ENCODE measurements around the gene SRPK2.

SRPK2 gene

DNA sequence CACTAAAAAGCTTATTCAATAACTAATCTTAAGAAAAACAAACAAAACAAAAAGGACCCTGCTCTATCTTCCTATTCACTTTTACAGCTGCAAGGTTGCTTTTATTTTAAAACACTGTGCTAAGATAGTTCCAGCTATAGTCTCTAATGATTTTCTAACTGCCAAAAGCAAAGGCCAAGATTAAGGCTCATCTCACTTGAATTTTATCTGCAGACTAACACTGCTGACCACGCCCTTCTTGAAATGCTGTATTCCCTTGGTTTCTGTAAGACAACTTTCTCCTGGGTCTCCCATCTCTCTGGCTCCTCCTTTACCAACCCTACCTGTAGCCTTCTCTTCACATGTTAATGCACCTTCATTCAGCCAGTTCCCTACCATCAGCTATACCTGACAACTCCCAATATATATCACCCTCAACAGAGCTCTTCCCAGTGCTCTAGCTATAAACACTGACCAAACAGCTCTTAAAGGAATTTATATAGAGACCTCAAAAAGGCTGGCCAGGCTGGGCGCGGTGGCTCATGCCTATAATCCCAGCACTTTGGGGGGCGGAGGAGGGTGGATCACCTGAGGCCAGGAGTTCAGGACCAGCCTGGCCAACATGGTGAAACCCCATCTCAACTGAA, 11.7 kb downstream of the SRPK2 start:
- Histone ChIP-seq H3K27ac (no peak overlapping the region), H3K27me3 (ENCODE audit: control insufficient read depth, insufficient read depth, low read length) (no peaks in the 10 kb centered on the region), H3K36me3 (ENCODE audit: control insufficient read depth, insufficient read depth, low read length) (no peaks in the 10 kb centered on the region), H3K4me3 (ENCODE audit: low read depth, low read length) (no peak overlapping the region), H3K9me3 (ENCODE audit: control insufficient read depth, low read length) (no peaks in the 10 kb centered on the region), H3K4me2 (ENCODE audit: low read length) (no peak overlapping the region), H2AFZ (no peak overlapping the region), H3K4me1 (no peaks in the 10 kb centered on the region), H3K9ac (no peak overlapping the region), H3K79me2 (peaks cover 63% of the 10 kb centered on the region)
- TF ChIP-seq, protein P1, sequence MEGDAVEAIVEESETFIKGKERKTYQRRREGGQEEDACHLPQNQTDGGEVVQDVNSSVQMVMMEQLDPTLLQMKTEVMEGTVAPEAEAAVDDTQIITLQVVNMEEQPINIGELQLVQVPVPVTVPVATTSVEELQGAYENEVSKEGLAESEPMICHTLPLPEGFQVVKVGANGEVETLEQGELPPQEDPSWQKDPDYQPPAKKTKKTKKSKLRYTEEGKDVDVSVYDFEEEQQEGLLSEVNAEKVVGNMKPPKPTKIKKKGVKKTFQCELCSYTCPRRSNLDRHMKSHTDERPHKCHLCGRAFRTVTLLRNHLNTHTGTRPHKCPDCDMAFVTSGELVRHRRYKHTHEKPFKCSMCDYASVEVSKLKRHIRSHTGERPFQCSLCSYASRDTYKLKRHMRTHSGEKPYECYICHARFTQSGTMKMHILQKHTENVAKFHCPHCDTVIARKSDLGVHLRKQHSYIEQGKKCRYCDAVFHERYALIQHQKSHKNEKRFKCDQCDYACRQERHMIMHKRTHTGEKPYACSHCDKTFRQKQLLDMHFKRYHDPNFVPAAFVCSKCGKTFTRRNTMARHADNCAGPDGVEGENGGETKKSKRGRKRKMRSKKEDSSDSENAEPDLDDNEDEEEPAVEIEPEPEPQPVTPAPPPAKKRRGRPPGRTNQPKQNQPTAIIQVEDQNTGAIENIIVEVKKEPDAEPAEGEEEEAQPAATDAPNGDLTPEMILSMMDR (IDR thresholded peaks at IDR 0.05): no peak

DNA sequence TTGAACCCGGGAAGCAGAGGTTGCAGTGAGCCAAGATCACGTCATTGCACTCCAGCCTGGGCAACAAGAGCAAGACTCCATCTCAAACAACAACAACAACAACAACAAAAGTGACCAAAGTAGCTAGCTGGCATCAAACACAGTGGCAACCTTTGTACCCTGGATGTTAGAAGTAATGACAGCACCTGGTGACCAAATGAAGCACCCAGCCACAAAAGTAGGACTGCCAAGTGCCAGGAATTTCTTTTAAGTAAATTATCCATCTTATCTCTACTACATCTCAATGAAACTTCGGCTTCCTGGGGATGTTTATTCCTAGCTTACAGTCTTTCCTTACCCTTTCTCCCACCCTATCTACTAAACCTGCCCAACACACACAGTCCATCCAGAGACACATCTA, 18.8 kb downstream of the SRPK2 start:
- TF ChIP-seq, protein P1 (IDR thresholded peaks at IDR 0.05): no peak
- Histone ChIP-seq H3K4me3 (ENCODE audit: low read depth, low read length) (no peak overlapping the region), H3K9me3 (ENCODE audit: control insufficient read depth, low read length) (no peaks in the 10 kb centered on the region), H2AFZ (no peak overlapping the region), H3K4me1 (peaks cover 2% of the 10 kb centered on the region), H3K79me2 (peaks cover 31% of the 10 kb centered on the region), H3K36me3 (ENCODE audit: control insufficient read depth, insufficient read depth, low read length) (no peaks in the 10 kb centered on the region), H3K27ac (no peak overlapping the region), H3K4me2 (ENCODE audit: low read length) (no peak overlapping the region), H3K27me3 (ENCODE audit: control insufficient read depth, insufficient read depth, low read length) (no peaks in the 10 kb centered on the region), H3K9ac (no peak overlapping the region)

DNA sequence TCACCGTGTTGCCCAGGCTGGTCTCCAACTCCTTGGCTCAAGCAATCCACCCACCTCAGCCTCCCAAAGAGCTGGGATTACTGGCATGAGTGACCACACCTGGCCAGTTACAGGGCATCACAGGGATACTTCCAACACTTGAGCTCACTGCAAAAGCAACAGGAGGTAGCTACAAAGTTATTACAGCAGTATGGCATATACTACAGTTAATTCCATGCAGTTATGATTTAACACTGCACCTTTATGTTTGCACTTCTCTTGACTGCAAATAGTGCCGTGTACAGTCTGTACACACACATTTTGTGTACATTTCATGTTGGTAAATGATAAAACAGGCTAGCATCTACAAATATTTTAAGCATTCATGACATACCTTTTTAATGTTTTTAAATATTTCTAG, 21.3 kb downstream of the SRPK2 start:
- Histone ChIP-seq H3K4me1 (peaks cover 2% of the 10 kb centered on the region), H3K27me3 (ENCODE audit: control insufficient read depth, insufficient read depth, low read length) (no peaks in the 10 kb centered on the region), H3K9me3 (ENCODE audit: control insufficient read depth, low read length) (no peaks in the 10 kb centered on the region), H3K4me3 (ENCODE audit: low read depth, low read length) (no peak overlapping the region), H2AFZ (no peak overlapping the region), H3K4me2 (ENCODE audit: low read length) (no peak overlapping the region), H3K36me3 (ENCODE audit: control insufficient read depth, insufficient read depth, low read length) (no peaks in the 10 kb centered on the region), H3K79me2 (peaks cover 28% of the 10 kb centered on the region), H3K9ac (no peak overlapping the region), H3K27ac (no peak overlapping the region)
- TF ChIP-seq, protein P1 (IDR thresholded peaks at IDR 0.05): no peak

DNA sequence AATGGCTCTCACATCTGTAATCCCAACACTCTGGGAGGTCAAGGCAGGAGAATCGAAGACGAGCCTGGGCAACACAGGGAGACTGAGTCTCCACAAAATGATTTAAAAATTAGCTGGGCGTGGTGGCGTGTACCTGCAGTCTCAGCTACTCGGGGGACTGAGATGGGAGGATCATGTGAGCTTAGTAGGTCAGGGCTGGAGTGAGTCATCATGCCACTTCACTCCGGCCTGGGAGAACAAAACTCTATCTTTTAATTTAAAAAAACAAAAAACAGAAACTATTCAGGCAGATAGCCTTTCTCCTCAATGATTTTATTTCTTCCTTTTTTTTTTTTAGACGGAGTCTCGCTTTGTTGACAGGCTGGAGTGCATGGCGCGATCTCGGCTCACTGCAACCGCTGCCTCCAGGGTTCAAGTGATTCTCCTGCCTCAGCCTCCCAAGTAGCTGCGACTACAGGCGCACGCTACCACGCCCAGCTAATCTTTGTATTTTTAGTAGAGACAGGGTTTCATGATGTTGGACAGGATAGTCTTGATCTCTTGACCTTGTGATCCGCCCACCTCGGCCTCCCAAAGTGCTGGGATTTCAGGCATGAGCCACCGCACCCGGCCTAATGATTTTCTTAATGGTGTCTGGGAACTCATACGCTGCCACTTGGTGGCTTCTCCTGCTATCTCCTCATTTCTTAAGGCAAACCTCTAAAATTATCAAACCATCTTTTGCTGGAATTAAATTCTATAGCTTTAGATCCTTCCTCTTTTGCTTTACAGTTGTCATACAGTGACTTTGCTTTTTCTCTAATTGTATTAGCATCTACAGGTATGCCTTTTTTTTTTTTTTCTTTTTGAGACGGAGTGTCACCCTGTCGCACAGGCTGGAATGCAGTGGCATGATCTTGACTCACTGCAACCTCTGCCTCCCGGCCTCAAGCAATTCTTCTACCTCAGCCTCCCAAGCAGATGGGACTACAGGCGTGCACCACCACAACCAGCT, 22.9 kb downstream of the SRPK2 start:
- no peak overlapping the region for H3K4me3 ChIP-seq (ENCODE audit: low read depth, low read length)
- no peak overlapping the region for H2AFZ ChIP-seq
- peaks cover 2% of the 10 kb centered on the region for H3K4me1 ChIP-seq
- peaks cover 31% of the 10 kb centered on the region for H3K79me2 ChIP-seq
- H3K9me3 ChIP-seq (ENCODE audit: control insufficient read depth, low read length): no peaks in the 10 kb centered on the region
- H3K9ac ChIP-seq: no peak overlapping the region
- H3K4me2 ChIP-seq (ENCODE audit: low read length): no peak overlapping the region
- no peaks in the 10 kb centered on the region for H3K27me3 ChIP-seq (ENCODE audit: control insufficient read depth, insufficient read depth, low read length)
- TF ChIP-seq, protein P1 (IDR thresholded peaks at IDR 0.05): no peak
- H3K36me3 ChIP-seq (ENCODE audit: control insufficient read depth, insufficient read depth, low read length): no peaks in the 10 kb centered on the region
- H3K27ac ChIP-seq: no peak overlapping the region
